K562 (cell line): Measurements from ENCODE around the gene PRDM2. TPM values are rescaled to one million over a fixed set of nuclear protein-coding genes. Genes with fewer than 3 reads are reported as not detected.
A peak's percentile ranks its signal among the peaks of the same experiment; 100 is the strongest.

ENCODE experiments used
- ATAC-seq: fragments of 200-7000 bp; cut with Tn5 transposase; 3 replicates; pipeline ENCODE4 v1.9.1; 2020; ENCODE audit warnings: moderate library complexity
- BruUV-seq: library from RNA; stranded (reverse); fragments of 400-500 nt; replicated peaks from 2 replicates; lab custom pipeline; 2021; lab: Mats Ljungman, UMichigan
- CTCF ChIA-PET: fragments of 300-600 bp; formaldehyde crosslinking; extraction: SDS; loops from one replicate; lab custom pipeline; 2021; ENCODE audit warnings: low intra/inter-chr PET ratio; lab: Yijun Ruan, JAX
- POLR2A ChIA-PET: fragments of 300-600, 350-650 bp; sonication (Branson Sonifier 250); formaldehyde crosslinking; extraction: SDS; loops from one replicate; lab custom pipeline; 2021; ENCODE audit warnings: antibody characterized with exemption, inconsistent platforms; lab: Yijun Ruan, JAX
- DNase-seq, 4 experiments: peaks; one replicate each; pipeline versions ENCODE4 v3.0.0 to v3.0.0-alpha.2; 2011 to 2018; ENCODE audit warnings: low spot score in 3 of 4, mixed read lengths in 3 of 4; ENCODE audit errors: extremely low read depth in 1 of 4
- FAIRE-seq: peaks from 2 replicates; lab custom pipeline; 2011; peaks lifted over from hg19 to GRCh38; lab: Jason Lieb, UNC
- H2AFZ ChIP-seq: 2 replicates; pipeline ENCODE4 v1.6.0; 2011; ENCODE audit warnings: low read depth, low read length, control low read depth, inconsistent platforms
- H3K27ac ChIP-seq: fragments of 200-600 bp; 3 replicates; pipeline ENCODE4 v1.8.0; 2011; ENCODE audit warnings: low read depth, mild to moderate bottlenecking, control low read depth, inconsistent platforms, low read length, moderate library complexity, mixed read lengths; ENCODE audit errors: extremely low read depth
- H3K27me3 ChIP-seq, 2 experiments: fragments of 300-600 bp in 1 of 2; 2 replicates in 1 of 2; 3 replicates in 1 of 2; pipeline versions ENCODE4 v1.6.0 to v1.8.0; 2011; ENCODE audit warnings: inconsistent platforms in 2 of 2, low read length in 2 of 2, mild to moderate bottlenecking in 1 of 2, mixed read lengths in 1 of 2, moderate library complexity in 1 of 2; ENCODE audit not compliant: control insufficient read depth in 2 of 2, insufficient read depth in 2 of 2
- H3K36me3 ChIP-seq: fragments of 300-600 bp; 3 replicates; pipeline ENCODE4 v1.8.0; 2011; ENCODE audit warnings: mild to moderate bottlenecking, low read length, inconsistent platforms; ENCODE audit not compliant: control insufficient read depth, insufficient read depth
- H3K4me1 ChIP-seq, 2 experiments: fragments of 200-600 bp in 1 of 2; replicated peaks in 1 of 2; 2 replicates in 1 of 2; 3 replicates in 1 of 2; pipeline versions ENCODE4 v1.5.1 to v1.8.0; 2011; ENCODE audit warnings: inconsistent platforms in 2 of 2, low read length in 2 of 2, mild to moderate bottlenecking in 1 of 2, mixed read lengths in 1 of 2, moderate library complexity in 1 of 2; ENCODE audit not compliant: control insufficient read depth in 2 of 2, insufficient read depth in 2 of 2
- H3K4me2 ChIP-seq: 2 replicates; pipeline ENCODE4 v1.6.1; 2011; ENCODE audit warnings: low read length, control low read depth, inconsistent platforms, mixed read lengths; ENCODE audit not compliant: insufficient read depth
- H3K4me3 ChIP-seq: fragments of 200-600 bp; sonication (generic), shearing (Covaris generic); 2 replicates; pipeline ENCODE4 v1.5.1; 2016; ENCODE audit warnings: control low read depth, inconsistent platforms
- H3K79me2 ChIP-seq: fragments of 200-600 bp; 3 replicates; pipeline ENCODE4 v1.8.0; 2011; ENCODE audit warnings: low read length, inconsistent platforms; ENCODE audit not compliant: control insufficient read depth, insufficient read depth
- H3K9ac ChIP-seq, 2 experiments: 2 replicates each; pipeline versions ENCODE4 v1.6.0 to v1.6.1; 2011; ENCODE audit warnings: low read depth in 2 of 2, low read length in 2 of 2, control low read depth in 1 of 2, inconsistent platforms in 1 of 2, mild to moderate bottlenecking in 1 of 2, mixed read lengths in 1 of 2; ENCODE audit not compliant: insufficient read depth in 1 of 2
- H3K9me1 ChIP-seq: one replicate; pipeline ENCODE4 v1.6.0; 2011; ENCODE audit warnings: inconsistent platforms, mild to moderate bottlenecking, low read length, moderate library complexity; ENCODE audit not compliant: control insufficient read depth, insufficient read depth
- H3K9me3 ChIP-seq: replicated peaks from 2 replicates; pipeline ENCODE4 v1.5.1; 2011; ENCODE audit warnings: low read depth, low read length, inconsistent platforms; ENCODE audit not compliant: control insufficient read depth, insufficient read depth
- H4K20me1 ChIP-seq: replicated peaks from 2 replicates; pipeline ENCODE4 v1.6.1; 2011; ENCODE audit warnings: low read length, inconsistent platforms, mixed read lengths; ENCODE audit not compliant: control insufficient read depth, insufficient read depth
- BMI1 ChIP-seq: fragments of 150-350 bp; IDR thresholded peaks from 2 replicates; pipeline ENCODE4 v1.6.1; 2014; ENCODE audit warnings: low read length
- EWSR1 ChIP-seq: fragments of 450-650 bp; IDR thresholded peaks from 2 replicates; pipeline ENCODE4 v1.6.1; 2018; ENCODE audit warnings: borderline replicate concordance, mild to moderate bottlenecking, low read depth, moderate library complexity; ENCODE audit not compliant: partially characterized antibody
- GMEB1 ChIP-seq: fragments of 250-450 bp; sonication (Bioruptor Pico); IDR thresholded peaks from 2 replicates; pipeline ENCODE4 v1.4.0; 2020; ENCODE audit warnings: mild to moderate bottlenecking
- HDAC6 ChIP-seq: IDR thresholded peaks from 2 replicates; pipeline ENCODE4 v1.6.1; 2012; ENCODE audit warnings: low read depth, mild to moderate bottlenecking, control low read depth, inconsistent platforms, low read length, moderate library complexity
- HNRNPUL1 ChIP-seq: fragments of 200-400 bp; formaldehyde crosslinking; IDR thresholded peaks from 2 replicates; pipeline ENCODE4 v1.6.1; 2017; ENCODE audit warnings: low read length
- POLR2H ChIP-seq: IDR thresholded peaks from 2 replicates; pipeline ENCODE4 v1.6.1; 2016; ENCODE audit warnings: missing genetic modification characterization, low read depth, mild to moderate bottlenecking, control low read depth, missing compliant biosample characterization, moderate library complexity
- PURB ChIP-seq: sonication (generic); formaldehyde crosslinking; IDR thresholded peaks from 2 replicates; pipeline ENCODE4 v1.9.0; 2021; ENCODE audit warnings: low read depth, mild to moderate bottlenecking, missing genetic modification reagents
- RBM34 ChIP-seq: fragments of 200-400 bp; formaldehyde crosslinking; IDR thresholded peaks from 2 replicates; pipeline ENCODE4 v1.6.1; 2018; ENCODE audit warnings: low read length, borderline replicate concordance; ENCODE audit not compliant: insufficient read depth
- RNF2 ChIP-seq: sonication (generic); IDR thresholded peaks from 2 replicates; pipeline ENCODE4 v1.6.1; 2016
- TGIF2 ChIP-seq: sonication (generic); formaldehyde crosslinking; IDR thresholded peaks from 2 replicates; pipeline ENCODE4 v1.8.1; 2022; ENCODE audit warnings: mild to moderate bottlenecking, missing genetic modification reagents, moderate library complexity
- THRA ChIP-seq: fragments of 450-650 bp; IDR thresholded peaks from 2 replicates; pipeline ENCODE4 v1.6.1; 2017; ENCODE audit warnings: mild to moderate bottlenecking, moderate library complexity
- ZNF239 ChIP-seq: fragments of 250-450 bp; sonication (Bioruptor Pico); IDR thresholded peaks from 2 replicates; pipeline ENCODE4 v1.4.0; 2020; ENCODE audit warnings: mild to moderate bottlenecking
- ZNF589 ChIP-seq: fragments of 200-800 bp; sonication (Bioruptor generic); IDR thresholded peaks from 2 replicates; pipeline ENCODE4 v1.6.1; 2016; ENCODE audit warnings: low read depth, missing genetic modification characterization, missing compliant biosample characterization
- WGBS: fragments of 100-300 bp; shearing (Covaris generic); methylation state at CpG from one replicate; pipeline ENCODE4 v1.1.6; 2016; ENCODE audit warnings: low coverage, mixed read lengths; ENCODE audit not compliant: insufficient coverage; ENCODE audit errors: missing lambda C conversion rate; 5-methylcytosine and 5-hydroxymethylcytosine counted together
- in situ Hi-C: fragments of 300-500 bp; cut with MboI; formaldehyde crosslinking; loops from 4 replicates; pipeline ENCODE4 v1.15.0; 2018; ENCODE audit warnings: inconsistent platforms, mixed read lengths
- intact Hi-C: fragments of 100-400 bp; cut with micrococcal nuclease; formaldehyde crosslinking; loops from 2 replicates; pipeline ENCODE4 v1.14.2; 2022
- polyA plus RNA-seq, 8 experiments: library from polyadenylated mRNA; depleted of rRNA in 4 of 8; stranded (reverse) in 5 of 8; unstranded in 3 of 8; fragments of >200 nt; fragmentation: Nextera tagmentation in 2 of 8; fragmentation: Illumina TruSeq in 1 of 8; extraction: Ambion mirVana in 2 of 8; extraction: Trizol in 1 of 8; gene quantifications; 2 replicates each; pipeline versions ENCODE4 v1.2.1 to v1.2.3, GENCODE V29; 2011 to 2014; ENCODE audit warnings: inconsistent platforms in 1 of 8, missing spikeins in 1 of 8
- total RNA-seq, 7 experiments: library from RNA; depleted of rRNA in 6 of 7; stranded (reverse); fragments of >200 nt in 6 of 7; fragmentation: Illumina TruSeq in 2 of 7; extraction: Trizol in 2 of 7; gene quantifications; 2 replicates each; pipeline versions ENCODE4 v1.2.1 to v1.2.3, GENCODE V29; 2011 to 2021; ENCODE audit warnings: low replicate concordance in 1 of 7
- TF ChIP-seq, protein P1 (sequence below): fragments of 450-650 bp; IDR thresholded peaks from 2 replicates; pipeline ENCODE4 v1.6.1; 2016; ENCODE audit warnings: low read depth, mild to moderate bottlenecking, moderate library complexity

Gene PRDM2
- total and polyA plus RNA-seq, 9 of the 15 experiments (the other 6 are each of a cell fraction or from before 2014, with no cell fraction given), result 5.4 to 27.6 (median 12.5) TPM

DNA sequence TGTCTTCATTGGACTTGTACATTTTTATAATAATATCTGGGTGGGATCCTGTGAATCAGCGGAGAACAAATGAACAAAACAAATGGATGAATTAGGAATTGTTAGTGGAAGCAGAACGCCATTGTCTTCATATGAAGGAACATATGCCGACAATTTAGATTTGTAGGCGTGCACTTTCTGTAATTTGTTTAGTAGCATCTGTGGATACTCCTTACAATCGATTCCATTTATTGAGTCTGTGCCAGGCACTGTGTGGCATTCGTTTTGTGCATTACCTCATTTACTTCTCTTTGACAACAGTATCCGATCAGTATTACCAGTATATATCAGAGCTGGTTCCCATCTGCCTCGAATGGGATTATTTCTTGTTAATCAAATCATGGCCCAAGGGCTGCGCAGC is 61.9 kb downstream of the PRDM2 start (continued):
- TF ChIP-seq HDAC6 (no peak), RBM34 (no peak), ZNF239 (no peak), POLR2H (tag) (no peak)

- Histone ChIP-seq H3K27me3 (no peaks in the 10 kb centered on the region), H3K79me2 (peaks cover 96% of the 10 kb centered on the region), H3K27ac (no peak overlapping the region), H4K20me1 (peaks cover 53% of the 10 kb centered on the region), H3K9me3 (no peaks in the 10 kb centered on the region), H3K4me3 (no peak overlapping the region), H3K9me1 (peaks cover 3% of the 10 kb centered on the region), H3K4me2 (no peak overlapping the region), H3K9ac (peak overlapping the region in 1 of 2 experiments; percentile 38; a peak in 1 of 4 replicates), H3K36me3 (no peaks in the 10 kb centered on the region), H3K4me1 (peaks cover 0 to 18% of the 10 kb centered on the region in 2 experiments; a peak in 3 of 5 replicates), H2AFZ (no peak overlapping the region)
- no TSS peak for BruUV-seq
- ATAC-seq (peak; percentile 24; the same call in 1 of the 3 replicates), DNase-seq (no peak), FAIRE-seq (no peak)
- CTCF ChIA-PET, result no interaction called here
- intact Hi-C loops, result no loop called here
- in situ Hi-C loops, result no loop called here
- POLR2A ChIA-PET, result no interaction called here
- TF ChIP-seq GMEB1 (CRISPR knock-in tag), result no peak
- no peak for TF ChIP-seq PURB
- no peak for TF ChIP-seq ZNF589 (CRISPR knock-in tag)
- TF ChIP-seq THRA, result no peak
- no peak for TF ChIP-seq RNF2
- TF ChIP-seq EWSR1, result no peak
- TF ChIP-seq, protein P1, sequence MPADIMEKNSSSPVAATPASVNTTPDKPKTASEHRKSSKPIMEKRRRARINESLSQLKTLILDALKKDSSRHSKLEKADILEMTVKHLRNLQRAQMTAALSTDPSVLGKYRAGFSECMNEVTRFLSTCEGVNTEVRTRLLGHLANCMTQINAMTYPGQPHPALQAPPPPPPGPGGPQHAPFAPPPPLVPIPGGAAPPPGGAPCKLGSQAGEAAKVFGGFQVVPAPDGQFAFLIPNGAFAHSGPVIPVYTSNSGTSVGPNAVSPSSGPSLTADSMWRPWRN, result no peak
- TF ChIP-seq TGIF2 (CRISPR knock-in tag), result no peak
- no peak for TF ChIP-seq HNRNPUL1
- no peak for TF ChIP-seq BMI1
- 79% methylated on average over 8 of the region's 8 CpGs for WGBS
These were observed 62.7 kb downstream of the PRDM2 start for GRCh38 chr1:13762642-13763041.
